ENCODE results near the gene CPLANE2.
"Not testable (repeated sequence)": the region's sequence is repeated elsewhere in the genome, so short reads cannot be mapped to it uniquely, and the experiment has no call there.

Gene CPLANE2

DNA sequence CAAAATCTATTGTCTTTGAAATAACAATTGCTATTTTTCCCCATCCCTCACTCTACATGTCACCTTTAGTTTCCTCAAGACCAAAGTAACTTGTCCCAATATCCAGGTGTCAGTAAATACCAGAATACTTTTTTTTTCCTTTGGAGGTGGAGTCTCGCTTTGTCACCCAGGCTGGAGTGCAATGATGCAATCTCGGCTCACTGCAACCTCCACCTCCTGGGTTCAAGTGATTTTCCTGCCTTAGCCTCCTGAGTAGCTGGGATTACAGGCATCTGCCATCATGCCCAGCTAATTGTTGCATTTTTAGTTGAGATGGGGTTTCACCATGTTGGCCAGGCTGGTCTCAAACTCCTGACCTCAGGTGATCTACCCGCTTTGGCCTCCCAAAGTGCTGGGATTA lies 20.6 kb upstream of the CPLANE2 start:
- not testable (repeated sequence) for DNase-seq; H3K9me3 Mint-ChIP-seq; ATAC-seq (replicated peaks); H3K4me3 Mint-ChIP-seq; H3K27me3 Mint-ChIP-seq; H3K4me1 Mint-ChIP-seq (ENCODE audit: low read depth in 2 of 2)
- peaks cover 26% of the 10 kb centered on the region for H3K36me3 Mint-ChIP-seq (ENCODE audit: insufficient read depth)
- H3K27ac Mint-ChIP-seq: peak overlapping the region; percentile 38 to 49

DNA sequence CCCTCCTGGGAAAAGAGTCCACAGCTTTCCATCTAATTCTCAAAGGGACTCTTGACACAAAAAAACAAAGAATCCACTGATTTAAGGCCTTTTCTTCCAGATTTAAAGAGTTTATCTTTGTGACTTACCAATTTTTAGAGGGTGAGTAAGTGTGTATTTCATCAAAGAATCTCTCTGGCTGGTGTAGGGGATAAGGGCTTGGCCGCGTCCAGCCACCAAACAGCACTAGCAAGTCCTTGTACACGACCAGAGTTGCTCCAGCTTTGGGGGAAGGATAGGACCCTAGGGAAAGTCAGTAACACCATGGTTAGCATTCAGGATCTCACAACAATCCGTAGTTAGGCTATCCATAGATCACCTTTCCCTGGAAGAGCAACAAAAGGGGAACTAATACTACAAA lies 19.5 kb upstream of the CPLANE2 start:
- Mint-ChIP-seq H3K36me3 (ENCODE audit: insufficient read depth) (peaks cover 34% of the 10 kb centered on the region), H3K9me3 (no peaks in the 10 kb centered on the region), H3K4me1 (ENCODE audit: low read depth in 2 of 2) (no peaks in the 10 kb centered on the region), H3K27ac (peak overlapping the region in 1 of 2 donors; percentile 71), H3K27me3 (no peaks in the 10 kb centered on the region), H3K4me3 (no peak overlapping the region)
- no peak for ATAC-seq (replicated peaks)
- DNase-seq: no peak

DNA sequence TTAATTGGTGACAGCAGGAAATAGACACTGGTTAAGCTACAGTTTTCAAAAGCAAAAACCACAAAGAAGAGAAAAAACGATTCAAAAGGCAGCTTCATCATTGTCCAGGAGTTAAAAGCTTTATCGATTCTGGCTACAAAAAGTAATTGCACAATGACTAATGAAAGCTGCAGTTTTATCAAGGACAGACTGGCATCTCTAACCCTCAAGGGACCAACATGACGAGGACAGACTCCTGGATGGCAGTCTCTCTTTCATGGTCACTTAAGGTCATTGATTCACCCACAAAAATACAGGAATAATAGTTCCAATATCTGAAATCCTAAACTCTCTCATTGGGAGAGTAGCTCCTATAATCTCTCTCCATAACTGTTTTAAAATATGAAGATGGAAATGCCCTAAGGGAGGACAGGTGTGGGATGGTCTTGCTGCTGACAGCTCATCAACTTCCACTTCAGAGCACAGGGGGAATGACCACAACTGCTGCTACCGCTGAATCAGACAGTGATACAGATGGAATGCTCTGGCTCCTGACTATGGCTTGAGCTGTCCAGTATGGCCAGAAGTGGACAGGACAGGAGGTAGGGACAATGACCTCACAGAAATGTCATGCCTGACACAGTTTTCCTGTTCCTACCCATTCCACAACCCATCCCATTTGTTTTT lies 17.4 kb upstream of the CPLANE2 start:
- Mint-ChIP-seq H3K4me1 (ENCODE audit: low read depth in 2 of 2) (no peaks in the 10 kb centered on the region), H3K36me3 (ENCODE audit: insufficient read depth) (peaks cover 48% of the 10 kb centered on the region), H3K4me3 (no peak overlapping the region), H3K9me3 (no peaks in the 10 kb centered on the region), H3K27me3 (no peaks in the 10 kb centered on the region), H3K27ac (peak overlapping the region; percentile 6 to 80)
- no peak for ATAC-seq (replicated peaks)
- no peak for DNase-seq

DNA sequence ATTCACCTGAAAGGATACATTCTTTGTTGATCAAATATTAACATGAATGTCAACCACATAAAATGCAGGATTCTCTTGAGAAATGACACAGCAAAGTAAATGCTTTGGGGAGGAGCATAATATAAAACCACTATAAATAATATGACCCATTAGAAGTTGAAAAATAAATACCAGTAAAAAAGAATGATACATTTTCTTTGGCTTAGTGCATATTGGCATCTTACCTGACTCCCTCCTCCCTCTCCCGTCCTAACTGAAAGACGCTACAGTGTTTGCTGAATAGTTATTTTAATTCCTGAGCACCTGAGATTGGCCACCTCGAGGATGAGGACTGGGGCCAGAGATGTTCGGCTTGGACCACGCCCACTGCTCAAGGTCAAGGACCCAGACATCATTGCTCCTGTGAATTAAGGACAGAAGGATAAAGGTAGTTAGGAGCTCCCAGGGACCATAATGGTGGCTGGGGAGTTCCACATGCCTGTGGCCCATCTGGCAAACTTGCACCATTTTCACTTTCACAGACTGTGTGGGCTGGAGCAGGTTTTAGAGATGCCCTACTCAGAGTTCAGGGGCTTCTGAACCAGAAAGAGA lies 16.4 kb upstream of the CPLANE2 start:
- H3K27me3 Mint-ChIP-seq: no peaks in the 10 kb centered on the region
- peaks cover 45% of the 10 kb centered on the region for H3K36me3 Mint-ChIP-seq (ENCODE audit: insufficient read depth)
- H3K27ac Mint-ChIP-seq: peak overlapping the region; percentile 24 to 80
- no peak for ATAC-seq (replicated peaks)
- no peaks in the 10 kb centered on the region for H3K9me3 Mint-ChIP-seq
- peaks cover 0 to 3% of the 10 kb centered on the region in 2 donors for H3K4me1 Mint-ChIP-seq (ENCODE audit: low read depth in 2 of 2)
- no peak for DNase-seq
- no peak overlapping the region for H3K4me3 Mint-ChIP-seq

GRCh38 chr1:16252912-16253311 lies 15.9 kb upstream of the CPLANE2 start:
- H3K4me1 Mint-ChIP-seq (ENCODE audit: low read depth in 2 of 2): peaks cover 0 to 3% of the 10 kb centered on the region in 2 donors
- no peaks in the 10 kb centered on the region for H3K27me3 Mint-ChIP-seq
- no peak overlapping the region for H3K4me3 Mint-ChIP-seq
- ATAC-seq (replicated peaks) (no peak), DNase-seq (no peak)
- peak overlapping the region in 1 of 2 donors; percentile 24 for H3K27ac Mint-ChIP-seq
- peaks cover 47% of the 10 kb centered on the region for H3K36me3 Mint-ChIP-seq (ENCODE audit: insufficient read depth)
- no peaks in the 10 kb centered on the region for H3K9me3 Mint-ChIP-seq

DNA sequence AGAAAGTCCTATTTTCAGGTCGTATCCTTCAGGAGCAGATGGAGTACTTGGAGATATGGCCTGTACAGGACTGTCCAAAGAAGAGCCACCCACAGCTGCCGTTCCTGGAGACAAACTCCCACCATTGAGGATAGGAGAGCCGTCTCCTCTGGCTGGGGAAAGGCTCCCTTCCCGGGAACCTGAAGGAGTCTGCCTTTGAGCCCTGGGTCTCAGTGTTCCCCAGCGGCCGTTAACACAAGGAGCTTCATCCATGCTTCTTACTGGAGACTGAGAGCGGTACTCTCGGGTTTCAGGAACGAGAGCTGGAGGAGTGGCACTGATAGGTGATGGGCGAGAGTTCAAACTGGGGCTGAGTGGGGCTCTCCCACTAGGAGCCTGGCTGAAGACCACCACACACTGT lies 14.4 kb upstream of the CPLANE2 start:
- Mint-ChIP-seq H3K4me1 (ENCODE audit: low read depth in 2 of 2) (peaks cover 0 to 3% of the 10 kb centered on the region in 2 donors), H3K9me3 (no peaks in the 10 kb centered on the region), H3K27me3 (no peaks in the 10 kb centered on the region), H3K36me3 (ENCODE audit: insufficient read depth) (peaks cover 55% of the 10 kb centered on the region), H3K4me3 (no peak overlapping the region), H3K27ac (no peak overlapping the region)
- ATAC-seq (replicated peaks) (no peak), DNase-seq (no peak)

- H3K27me3 Mint-ChIP-seq: no peaks in the 10 kb centered on the region
- ATAC-seq (replicated peaks) (no peak), DNase-seq (no peak)
- peaks cover 0 to 3% of the 10 kb centered on the region in 2 donors for H3K4me1 Mint-ChIP-seq (ENCODE audit: low read depth in 2 of 2)
- no peak overlapping the region for H3K27ac Mint-ChIP-seq
- H3K36me3 Mint-ChIP-seq (ENCODE audit: insufficient read depth): peaks cover 50% of the 10 kb centered on the region
- no peaks in the 10 kb centered on the region for H3K9me3 Mint-ChIP-seq
- no peak overlapping the region for H3K4me3 Mint-ChIP-seq
These were observed 13.7 kb upstream of the CPLANE2 start for GRCh38 chr1:16250524-16251251.

GRCh38 chr1:16249596-16250241 lies 12.7 kb upstream of the CPLANE2 start:
- peaks cover 0 to 3% of the 10 kb centered on the region in 2 donors for H3K4me1 Mint-ChIP-seq (ENCODE audit: low read depth in 2 of 2)
- H3K36me3 Mint-ChIP-seq (ENCODE audit: insufficient read depth): peaks cover 40% of the 10 kb centered on the region
- H3K4me3 Mint-ChIP-seq: no peak overlapping the region
- no peaks in the 10 kb centered on the region for H3K27me3 Mint-ChIP-seq
- DNase-seq (no peak), ATAC-seq (replicated peaks) (no peak)
- H3K27ac Mint-ChIP-seq: peak overlapping the region in 1 of 2 donors; percentile 72
- H3K9me3 Mint-ChIP-seq: no peaks in the 10 kb centered on the region

DNA sequence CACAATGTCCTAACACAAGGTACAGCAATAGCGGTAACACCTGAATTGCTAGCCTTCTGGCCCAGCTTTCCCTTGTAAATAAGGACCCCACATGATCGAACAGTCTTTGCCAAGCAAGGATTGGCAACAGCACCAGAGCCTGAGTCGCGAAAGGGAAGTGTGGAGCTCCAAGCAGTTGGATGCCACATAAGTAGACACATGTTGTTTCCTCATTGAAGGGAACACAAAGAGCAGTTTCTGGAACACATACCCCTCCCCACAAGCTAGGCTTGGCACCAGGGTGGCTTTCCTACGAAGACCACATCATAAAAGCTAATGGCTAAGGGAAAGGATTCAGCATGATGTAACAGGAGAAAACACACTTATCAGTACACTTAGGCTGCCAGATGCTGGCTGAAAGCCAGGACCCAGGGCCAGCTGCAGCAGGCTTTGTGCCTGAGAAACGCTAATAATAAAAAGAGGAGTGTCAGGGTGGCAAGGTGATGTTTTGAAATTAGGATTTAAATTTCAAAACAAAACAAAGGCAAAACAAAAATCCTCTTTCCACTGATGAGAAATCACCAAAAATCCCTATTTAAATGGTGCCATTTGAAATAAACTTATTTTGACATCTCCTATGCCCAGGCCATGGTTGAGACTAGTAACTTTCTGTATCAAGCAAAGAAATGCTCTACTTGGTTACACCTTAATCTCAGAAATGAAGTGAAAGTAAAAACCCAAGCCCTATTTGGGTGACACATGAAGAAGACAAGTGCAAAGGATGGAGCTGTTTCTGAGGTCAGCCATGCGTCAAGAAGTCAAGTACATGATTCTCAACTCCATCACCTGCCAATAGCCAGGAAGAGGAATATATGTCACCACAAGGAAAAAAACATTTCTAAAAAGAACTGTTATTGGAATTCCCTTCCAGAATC lies 11.9 kb upstream of the CPLANE2 start:
- peak; percentile 32 for ATAC-seq (replicated peaks)
- H3K4me3 Mint-ChIP-seq: no peak overlapping the region

GRCh38 chr1:16248007-16248436 lies 11.0 kb upstream of the CPLANE2 start:
- Mint-ChIP-seq H3K4me1 (ENCODE audit: low read depth in 2 of 2) (peaks cover 0 to 7% of the 10 kb centered on the region in 2 donors), H3K36me3 (ENCODE audit: insufficient read depth) (peaks cover 43% of the 10 kb centered on the region), H3K4me3 (no peak overlapping the region), H3K27me3 (no peaks in the 10 kb centered on the region), H3K9me3 (no peaks in the 10 kb centered on the region), H3K27ac (peak overlapping the region in 1 of 2 donors; percentile 42)
- ATAC-seq (replicated peaks) (no peak), DNase-seq (no peak)

More for the DNA sequence above, 11.9 kb upstream of the CPLANE2 start:
- peak overlapping the region; percentile 42 to 72 for H3K27ac Mint-ChIP-seq
- H3K4me1 Mint-ChIP-seq (ENCODE audit: low read depth in 2 of 2): peaks cover 0 to 7% of the 10 kb centered on the region in 2 donors
- H3K36me3 Mint-ChIP-seq (ENCODE audit: insufficient read depth): peaks cover 39% of the 10 kb centered on the region
- H3K9me3 Mint-ChIP-seq: no peaks in the 10 kb centered on the region
- no peaks in the 10 kb centered on the region for H3K27me3 Mint-ChIP-seq
- no peak for DNase-seq

DNA sequence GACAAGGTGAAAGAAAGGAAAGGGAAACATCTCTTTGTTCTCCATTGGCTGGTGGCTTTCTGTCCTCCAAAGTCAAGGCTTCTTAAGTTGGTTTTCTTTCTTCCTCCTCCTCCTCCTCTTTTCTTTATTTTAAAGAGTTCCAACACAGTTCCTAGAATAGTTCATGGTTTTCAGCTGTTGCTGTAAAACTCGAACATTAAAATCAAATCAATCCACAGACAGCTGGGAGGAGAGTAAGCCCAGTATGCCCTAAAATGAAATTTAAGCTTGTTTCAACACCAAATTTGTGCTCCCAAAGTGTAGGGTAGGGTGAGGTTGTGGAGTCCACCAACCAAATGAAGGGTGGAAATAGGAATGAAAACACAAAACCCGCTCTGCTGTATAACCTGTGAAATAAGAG lies 10.5 kb upstream of the CPLANE2 start:
- ATAC-seq (replicated peaks) (no peak), DNase-seq (no peak)
- Mint-ChIP-seq H3K27ac (peak overlapping the region in 1 of 2 donors; percentile 26), H3K4me1 (ENCODE audit: low read depth in 2 of 2) (peaks cover 0 to 7% of the 10 kb centered on the region in 2 donors), H3K4me3 (no peak overlapping the region), H3K36me3 (ENCODE audit: insufficient read depth) (peaks cover 39% of the 10 kb centered on the region), H3K27me3 (no peaks in the 10 kb centered on the region), H3K9me3 (no peaks in the 10 kb centered on the region)

DNA sequence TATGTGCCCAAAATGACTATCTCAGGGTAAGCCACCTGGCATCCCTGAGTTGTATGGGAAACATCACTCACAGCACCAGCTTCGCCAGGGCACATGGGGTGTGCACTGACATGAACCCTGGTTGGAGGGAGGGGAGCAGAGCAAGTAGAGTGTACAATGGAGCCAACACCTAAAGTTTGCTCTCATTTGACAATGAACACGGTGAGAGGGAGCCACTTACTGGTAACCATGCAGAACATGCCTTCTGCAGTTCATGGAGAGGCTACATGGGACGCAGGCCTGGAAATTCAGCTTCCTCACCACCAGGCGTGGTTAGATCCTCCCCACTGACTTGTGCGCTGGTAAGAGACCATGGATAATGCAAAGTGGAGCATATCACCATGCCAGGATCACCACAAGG lies 10.0 kb upstream of the CPLANE2 start:
- H3K4me3 Mint-ChIP-seq: no peak overlapping the region
- H3K27ac Mint-ChIP-seq: peak overlapping the region in 1 of 2 donors; percentile 26
- DNase-seq (no peak), ATAC-seq (replicated peaks) (no peak)
- peaks cover 34% of the 10 kb centered on the region for H3K36me3 Mint-ChIP-seq (ENCODE audit: insufficient read depth)
- H3K4me1 Mint-ChIP-seq (ENCODE audit: low read depth in 2 of 2): peaks cover 0 to 7% of the 10 kb centered on the region in 2 donors
- H3K9me3 Mint-ChIP-seq: no peaks in the 10 kb centered on the region
- H3K27me3 Mint-ChIP-seq: no peaks in the 10 kb centered on the region

DNA sequence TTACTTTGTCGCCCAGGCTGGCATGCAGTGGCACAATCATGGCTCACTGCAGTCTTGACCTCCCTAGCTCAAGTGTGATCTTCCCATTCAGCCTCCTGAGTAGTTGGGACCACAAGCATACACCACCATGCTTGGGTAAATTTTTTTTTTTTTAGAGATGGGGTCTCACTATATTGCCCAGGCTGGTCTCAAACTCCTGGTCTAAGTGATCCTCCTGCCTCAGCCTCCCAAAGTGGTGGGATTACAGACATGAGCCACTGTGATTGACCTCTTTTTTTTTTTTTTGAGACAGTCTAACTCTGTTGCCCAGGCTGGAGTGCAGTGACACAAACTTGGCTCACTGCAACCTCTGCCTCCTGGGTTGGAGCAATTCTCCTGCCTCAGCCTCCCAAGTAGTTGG lies 9.3 kb upstream of the CPLANE2 start:
- not testable (repeated sequence) for H3K4me3 Mint-ChIP-seq; H3K4me1 Mint-ChIP-seq (ENCODE audit: low read depth in 2 of 2); DNase-seq; ATAC-seq (replicated peaks); H3K9me3 Mint-ChIP-seq; H3K27me3 Mint-ChIP-seq
- Mint-ChIP-seq H3K27ac (peak overlapping the region; percentile 19 to 42), H3K36me3 (ENCODE audit: insufficient read depth) (peaks cover 29% of the 10 kb centered on the region)
